ENCODE measurements around the gene ZNRF1. TPM values are rescaled to one million over a fixed set of nuclear protein-coding genes. Genes with fewer than 3 reads are reported as not detected.

ZNRF1 gene
- total and polyA plus RNA-seq, 2 of the 4 experiments (the other 2 are of a cell fraction) = 8.2 to 20.7 TPM

GRCh38 chr16:75109732-75110243 is 111.0 kb downstream of the ZNRF1 start (continued):
- no peak for TF ChIP-seq CTCF (conservative IDR thresholded peaks at IDR 0.05; ENCODE audit: low read depth, low read length)
